ENCODE measurements around the gene AGXT.

AGXT gene

GRCh38 chr2:240916571-240917008 lies 48.0 kb downstream of the AGXT start:
- no peak for DNase-seq (ENCODE audit: low read depth)

DNA sequence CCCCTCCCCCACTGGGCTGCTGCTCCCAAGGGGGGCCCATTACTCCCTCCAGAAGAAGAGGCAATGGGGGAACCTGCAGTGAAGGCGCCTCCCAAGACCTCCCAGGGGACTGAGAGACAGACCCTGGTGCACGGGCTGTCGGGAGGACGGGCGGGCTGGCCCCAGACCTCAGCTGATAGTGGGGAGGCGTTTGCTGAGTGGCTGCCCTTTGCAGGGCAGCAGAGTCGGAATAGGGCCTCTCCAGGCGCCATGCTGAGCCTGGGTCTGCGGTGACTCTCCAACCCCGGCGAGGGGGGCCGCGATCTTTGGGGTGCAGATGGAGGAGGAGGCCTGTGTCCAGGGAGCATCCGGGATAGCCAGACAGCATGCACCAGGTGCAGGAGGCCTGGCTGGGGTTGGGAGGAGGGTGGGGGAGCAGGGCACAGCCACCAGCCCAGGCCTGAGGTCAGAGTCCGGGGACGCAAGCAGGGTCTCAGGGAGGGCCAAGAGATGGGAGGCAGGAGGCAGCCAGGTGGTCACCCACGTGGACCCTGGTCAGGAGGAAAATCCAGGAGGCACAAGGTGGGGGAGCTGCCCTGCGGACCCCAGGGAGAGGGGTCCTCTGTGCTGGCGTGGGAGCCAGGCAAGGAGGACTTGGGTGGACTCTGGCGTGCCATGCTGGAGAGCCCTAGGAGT lies 48.5 kb downstream of the AGXT start:
- no peak for DNase-seq (ENCODE audit: low read depth)

- no peak for DNase-seq (ENCODE audit: low read depth)
Measured at GRCh38 chr2:240917684-240918257, 49.1 kb downstream of the AGXT start.

DNA sequence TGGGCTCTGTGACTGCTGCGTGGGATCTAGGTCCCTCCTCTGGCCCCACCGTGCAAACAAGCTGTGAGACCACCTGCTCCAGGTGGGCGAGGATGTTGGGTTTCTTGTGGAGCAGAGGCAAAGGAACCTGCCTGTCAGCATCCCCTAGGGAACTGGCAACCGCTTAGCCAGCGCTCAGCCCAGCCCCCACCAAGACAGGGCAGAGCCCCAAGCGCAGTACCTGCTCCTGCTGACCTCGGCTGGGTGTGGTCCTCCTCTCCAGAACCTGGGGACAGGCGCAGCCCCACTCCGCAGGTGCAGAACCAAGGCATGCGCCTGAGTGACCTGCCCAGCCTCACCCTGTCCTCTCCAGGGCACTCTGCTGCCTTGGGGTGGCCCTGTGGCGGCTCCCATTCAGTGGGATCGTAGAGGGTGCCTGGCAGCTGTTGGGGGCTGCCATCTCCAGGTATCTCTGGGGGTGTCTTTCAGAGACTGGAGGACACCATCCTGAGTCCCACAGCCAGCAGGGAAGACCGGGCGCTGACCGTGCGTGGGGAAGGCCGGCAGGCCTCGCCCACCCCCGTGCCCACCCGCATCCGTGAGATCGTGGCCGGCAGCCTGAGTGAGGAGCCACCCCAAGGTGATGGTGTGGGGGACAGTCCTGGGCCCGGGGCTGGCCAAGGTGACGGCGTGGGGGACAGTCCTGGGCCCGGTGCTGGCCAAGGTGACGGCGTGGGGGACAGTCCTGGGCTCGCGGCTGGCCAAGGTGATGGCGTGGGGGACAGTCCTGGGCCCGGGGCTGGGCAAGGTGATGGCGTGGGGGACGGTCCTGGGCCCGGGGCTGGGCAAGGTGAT lies 49.9 kb downstream of the AGXT start:
- DNase-seq (ENCODE audit: low read depth) = no peak

- no peak for DNase-seq (ENCODE audit: low read depth)
Measured at GRCh38 chr2:240919161-240919781, 50.6 kb downstream of the AGXT start.

GRCh38 chr2:240919786-240920782 lies 51.5 kb downstream of the AGXT start:
- DNase-seq (ENCODE audit: low read depth) = no peak

- DNase-seq (ENCODE audit: low read depth) = no peak
Measured at GRCh38 chr2:240920783-240921231, 52.2 kb downstream of the AGXT start.

DNA sequence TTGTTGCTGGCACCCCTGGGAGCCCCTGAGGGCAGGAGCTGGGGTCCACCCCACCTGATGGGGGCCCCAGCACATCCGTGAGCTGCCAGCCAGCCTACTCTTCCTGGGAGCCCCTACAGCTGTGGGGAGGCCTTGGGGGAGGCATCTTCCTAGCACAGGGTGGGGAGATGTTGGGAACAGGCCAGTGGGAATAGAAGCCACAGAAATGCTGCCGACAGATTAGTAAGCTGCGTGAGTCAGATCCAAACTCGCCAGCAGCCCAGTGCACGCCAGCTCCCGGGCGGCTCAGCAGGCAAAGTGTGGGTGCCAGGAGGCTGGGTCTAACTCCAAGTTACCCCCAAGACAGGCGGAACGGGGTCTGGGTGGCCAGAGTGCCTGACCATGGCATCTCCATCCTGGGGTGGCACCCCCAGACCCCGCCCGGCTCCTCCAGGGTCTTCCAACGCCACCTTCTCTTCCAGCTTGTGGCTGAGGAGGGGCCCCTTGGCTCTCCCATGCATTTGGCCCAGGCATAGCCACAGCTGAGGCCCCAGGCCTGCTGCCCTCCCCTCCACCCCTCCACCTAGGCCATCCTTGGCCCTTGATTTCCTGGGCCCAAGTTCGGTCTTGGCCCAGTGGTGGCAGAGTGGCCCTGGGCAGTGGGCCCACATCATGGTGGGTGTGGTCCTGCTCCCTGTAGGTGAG lies 52.8 kb downstream of the AGXT start:
- DNase-seq (ENCODE audit: low read depth) = no peak

DNA sequence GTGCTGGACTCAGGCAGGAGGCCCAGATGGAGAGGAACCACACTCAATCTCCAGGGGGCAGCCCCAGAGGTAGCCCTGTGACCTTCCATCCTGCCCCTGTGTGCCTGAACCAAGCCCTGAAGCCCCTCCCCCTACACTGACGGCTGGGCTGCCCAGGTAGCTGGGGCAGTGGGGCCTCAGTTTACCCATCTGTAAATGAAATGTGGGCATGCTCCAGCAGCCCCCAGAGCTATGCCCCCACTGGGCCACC lies 53.3 kb downstream of the AGXT start:
- no peak for DNase-seq (ENCODE audit: low read depth)

GRCh38 chr2:240922245-240922981 lies 53.8 kb downstream of the AGXT start:
- DNase-seq (ENCODE audit: low read depth) = no peak

DNA sequence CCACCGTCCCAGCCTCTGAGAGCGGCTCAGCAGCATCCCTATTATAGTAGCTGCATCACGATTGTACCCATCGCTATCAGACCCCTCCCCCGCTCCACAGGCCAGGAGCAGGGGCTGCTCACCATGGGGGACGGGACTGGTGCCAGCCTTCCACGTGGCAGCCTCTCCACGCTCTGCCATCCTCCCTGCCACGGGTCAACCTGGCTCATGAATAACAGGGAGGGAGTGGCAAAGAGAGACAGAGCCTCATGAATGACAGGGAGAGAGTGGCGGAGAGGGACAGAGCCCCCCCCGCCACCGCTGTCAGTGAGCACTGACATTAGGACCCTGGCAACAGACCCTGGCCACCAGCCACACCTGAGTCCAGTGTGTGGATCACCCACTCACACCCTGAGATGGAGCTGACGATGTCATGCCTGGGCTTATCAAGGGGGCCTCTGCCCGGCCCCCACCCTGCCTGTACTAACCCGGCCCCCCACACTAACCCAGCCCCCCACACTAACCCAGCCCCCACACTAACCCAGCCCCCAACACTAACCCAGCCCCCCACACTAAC lies 54.4 kb downstream of the AGXT start:
- DNase-seq (ENCODE audit: low read depth) = no peak

- no peak for DNase-seq (ENCODE audit: low read depth)
Measured at GRCh38 chr2:240925191-240925567, 56.6 kb downstream of the AGXT start.

- DNase-seq (ENCODE audit: low read depth) = no peak
Measured at GRCh38 chr2:240925568-240926515, 57.2 kb downstream of the AGXT start.

GRCh38 chr2:240926516-240927389 lies 58.1 kb downstream of the AGXT start:
- DNase-seq (ENCODE audit: low read depth) = no peak

GRCh38 chr2:240927390-240927781 lies 58.8 kb downstream of the AGXT start:
- DNase-seq (ENCODE audit: low read depth) = no peak

- DNase-seq (ENCODE audit: low read depth) = no peak
Measured at GRCh38 chr2:240928476-240929363, 60.1 kb downstream of the AGXT start.

All from stimulated activated CD8-positive, alpha-beta memory T cell treated with anti-CD3 and anti-CD28 coated beads, Interleukin-15, amount 100 ng/mL, for 24 hours (primary cell).